ENCODE data around the gene MRPL21.

- no peak for TF ChIP-seq CTCF (IDR thresholded peaks at IDR 0.05)
- TF ChIP-seq POLR2A (IDR thresholded peaks at IDR 0.05): no peak
- no peak for TF ChIP-seq POLR2AphosphoS5 (IDR thresholded peaks at IDR 0.05)
These were observed 716 bp upstream of the MRPL21 start for GRCh38 chr11:68904248-68904847.

Data from prostate gland (tissue), 2 donors.